ENCODE data around the gene NPPA.
A peak's percentile ranks its signal among the peaks of the same experiment; 100 is the strongest.

The NPPA gene

GRCh38 chr1:11874624-11875023 is 27.0 kb upstream of the NPPA start:
- FAIRE-seq = no peak
- no peak for DNase-seq (ENCODE audit: insufficient read length, low spot score)

- no peak for DNase-seq (ENCODE audit: insufficient read length, low spot score)
- no peak for FAIRE-seq
Observed at GRCh38 chr1:11874258-11874562, 26.6 kb upstream of the NPPA start.

DNA sequence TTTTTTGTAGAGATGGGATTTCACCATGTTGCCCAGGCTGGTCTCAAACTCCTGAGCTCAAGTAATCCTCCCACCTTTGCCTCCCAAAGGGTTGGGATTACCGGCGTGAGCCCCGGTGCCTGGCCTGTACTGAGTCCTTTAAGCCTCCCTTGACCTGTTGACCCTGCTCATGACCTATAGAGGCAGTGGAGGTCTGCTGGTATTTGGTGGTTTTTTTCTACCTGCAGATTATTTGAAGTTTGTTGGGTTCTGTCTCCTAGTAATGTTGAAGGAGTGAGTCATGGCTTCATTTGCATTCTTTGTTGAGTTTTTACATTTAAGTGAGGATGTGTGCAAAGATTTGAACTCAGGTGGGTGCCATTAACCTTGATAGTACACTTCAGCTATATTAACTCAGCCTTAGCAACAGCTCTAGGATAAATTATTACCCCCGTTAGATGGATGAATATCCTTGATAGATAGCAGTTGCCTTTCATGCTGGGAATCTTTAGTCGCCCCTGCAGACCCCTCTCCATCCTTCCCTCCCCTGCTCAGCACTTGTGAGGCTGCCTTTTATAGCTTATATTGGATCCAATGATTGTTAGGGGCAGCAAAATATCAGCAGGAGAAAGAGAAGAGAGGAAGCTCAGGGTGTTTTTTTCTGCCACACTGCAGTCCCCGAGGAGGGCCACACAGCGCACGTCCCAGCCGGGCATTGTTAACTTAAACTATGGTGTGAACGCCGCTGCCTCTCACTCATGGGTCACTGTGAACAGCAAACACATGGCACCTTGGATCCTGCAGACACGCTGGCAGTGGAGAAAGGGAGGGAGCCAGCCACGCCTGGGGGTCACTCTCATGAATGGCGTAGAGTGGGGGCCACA is 26.0 kb upstream of the NPPA start:
- FAIRE-seq = no peak
- DNase-seq (ENCODE audit: insufficient read length, low spot score) = no peak

GRCh38 chr1:11872545-11872944 is 25.0 kb upstream of the NPPA start:
- DNase-seq (ENCODE audit: insufficient read length, low spot score) (no peak), FAIRE-seq (no peak)

- FAIRE-seq (no peak), DNase-seq (ENCODE audit: insufficient read length, low spot score) (no peak)
Observed at GRCh38 chr1:11869650-11870207, 22.1 kb upstream of the NPPA start.

GRCh38 chr1:11869104-11869503 is 21.5 kb upstream of the NPPA start:
- FAIRE-seq = no peak

GRCh38 chr1:11868331-11868980 is 20.9 kb upstream of the NPPA start:
- FAIRE-seq = no peak
- no peak for DNase-seq (ENCODE audit: insufficient read length, low spot score)

More at GRCh38 chr1:11869104-11869503, 21.5 kb upstream of the NPPA start:
- no peak for DNase-seq (ENCODE audit: insufficient read length, low spot score)

- FAIRE-seq (no peak), DNase-seq (ENCODE audit: insufficient read length, low spot score) (peak; percentile 35)
Observed at GRCh38 chr1:11862890-11863289, 15.3 kb upstream of the NPPA start.

- no peak for DNase-seq (ENCODE audit: insufficient read length, low spot score)
- no peak for FAIRE-seq
Observed at GRCh38 chr1:11860587-11860986, 13.0 kb upstream of the NPPA start.

DNA sequence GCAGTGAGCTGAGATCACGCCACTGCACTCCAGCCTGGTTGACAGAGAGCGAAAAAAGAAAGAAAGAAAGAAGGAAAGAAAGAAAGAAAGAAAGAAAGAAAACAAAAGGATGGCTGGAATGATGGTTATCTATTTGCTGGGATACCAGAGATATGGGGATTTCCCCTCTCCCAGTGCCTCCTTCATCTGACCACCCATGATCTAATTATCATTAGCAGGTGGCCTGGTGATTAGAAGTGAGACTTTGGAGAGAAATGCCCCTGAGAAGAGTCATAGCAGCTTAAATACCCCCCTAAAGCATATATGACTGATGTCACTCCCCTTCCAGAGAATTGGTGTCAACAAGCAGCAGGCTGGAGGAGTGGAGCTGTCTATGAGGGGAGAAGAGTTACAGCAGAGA is 12.5 kb upstream of the NPPA start:
- no peak for FAIRE-seq

GRCh38 chr1:11858968-11859871 is 11.6 kb upstream of the NPPA start:
- DNase-seq (ENCODE audit: insufficient read length, low spot score) = peak; percentile 80

More for the DNA sequence above, 12.5 kb upstream of the NPPA start:
- DNase-seq (ENCODE audit: insufficient read length, low spot score) = no peak

GRCh38 chr1:11858613-11858967 is 11.0 kb upstream of the NPPA start, which contains the start of gene NPPB:
TSS of gene NPPB (minus strand) at chr1:11858945. CDS start at chr1:11858833, 112 bp downstream.
- DNase-seq (ENCODE audit: insufficient read length, low spot score) = no peak
- no peak for FAIRE-seq

More at GRCh38 chr1:11858968-11859871, 11.6 kb upstream of the NPPA start:
- FAIRE-seq = peak; percentile 20

DNA sequence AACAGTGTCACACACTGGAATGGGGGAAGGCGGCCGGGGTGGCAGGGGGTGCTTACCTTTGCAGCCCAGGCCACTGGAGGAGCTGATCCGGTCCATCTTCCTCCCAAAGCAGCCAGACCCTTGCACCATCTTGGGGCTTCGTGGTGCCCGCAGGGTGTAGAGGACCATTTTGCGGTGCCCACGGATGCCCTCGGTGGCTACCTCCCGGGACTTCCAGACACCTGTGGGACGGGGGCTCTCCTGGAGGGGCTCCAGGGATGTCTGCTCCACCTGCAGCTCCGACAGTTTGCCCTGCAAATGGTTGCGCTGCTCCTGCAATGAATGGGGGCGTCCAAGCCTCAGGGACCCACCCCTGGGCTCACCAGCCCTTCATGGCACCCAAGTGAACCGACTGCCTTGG is 10.6 kb upstream of the NPPA start:
- DNase-seq (ENCODE audit: insufficient read length, low spot score) = no peak

GRCh38 chr1:11857164-11857851 is 9.7 kb upstream of the NPPA start:
- no peak for FAIRE-seq
- DNase-seq (ENCODE audit: insufficient read length, low spot score) = no peak

More for the DNA sequence above, 10.6 kb upstream of the NPPA start:
- no peak for FAIRE-seq

GRCh38 chr1:11856698-11857097 is 9.1 kb upstream of the NPPA start:
- FAIRE-seq = no peak
- DNase-seq (ENCODE audit: insufficient read length, low spot score) = no peak

DNA sequence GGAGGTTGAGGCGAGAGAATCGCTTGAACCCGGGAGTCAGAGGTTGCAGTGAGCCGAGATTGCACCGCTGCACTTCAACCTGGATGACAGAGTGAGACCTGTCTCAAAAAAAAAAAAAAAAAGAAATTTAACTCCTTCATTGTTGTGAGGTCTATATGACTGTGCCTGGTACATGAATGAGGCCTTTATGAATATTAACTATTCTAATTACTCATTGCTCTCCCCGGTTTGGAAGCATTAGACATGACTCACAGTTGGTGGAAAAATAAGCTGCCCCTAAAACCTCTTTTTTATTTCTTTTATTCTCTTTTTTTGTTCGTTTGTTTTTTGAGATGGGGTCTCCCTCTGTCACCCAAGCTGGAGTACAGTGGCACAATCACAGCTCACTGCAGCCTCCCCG is 7.8 kb upstream of the NPPA start:
- FAIRE-seq = no peak

DNA sequence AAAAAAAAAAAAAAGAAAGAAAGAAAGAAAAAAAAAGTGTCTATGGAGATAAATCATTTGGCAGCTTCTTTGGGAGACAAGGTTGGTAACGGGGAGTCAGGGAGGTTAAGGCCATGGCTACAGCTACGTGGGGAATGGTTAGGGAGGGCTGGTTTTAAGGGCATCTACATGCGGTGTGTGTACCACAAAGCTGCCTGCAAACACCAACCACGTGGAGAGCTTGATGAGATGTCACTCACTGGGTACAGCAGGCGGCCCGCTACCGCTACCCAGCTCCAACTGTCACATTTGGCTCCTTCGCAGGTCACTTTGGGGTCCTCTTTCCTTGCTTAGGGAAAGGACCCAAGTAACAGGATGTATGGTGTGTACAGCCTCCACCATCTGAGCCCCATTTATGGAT is 6.9 kb upstream of the NPPA start:
- FAIRE-seq (no peak), DNase-seq (ENCODE audit: insufficient read length, low spot score) (no peak)

More for the DNA sequence above, 7.8 kb upstream of the NPPA start:
- no peak for DNase-seq (ENCODE audit: insufficient read length, low spot score)

- DNase-seq (ENCODE audit: insufficient read length, low spot score) = no peak
Observed at GRCh38 chr1:11851180-11851579, 3.6 kb upstream of the NPPA start.

GRCh38 chr1:11850156-11850555 is 2.6 kb upstream of the NPPA start:
- no peak for DNase-seq (ENCODE audit: insufficient read length, low spot score)
- FAIRE-seq = no peak

More at GRCh38 chr1:11851180-11851579, 3.6 kb upstream of the NPPA start:
- no peak for FAIRE-seq

DNA sequence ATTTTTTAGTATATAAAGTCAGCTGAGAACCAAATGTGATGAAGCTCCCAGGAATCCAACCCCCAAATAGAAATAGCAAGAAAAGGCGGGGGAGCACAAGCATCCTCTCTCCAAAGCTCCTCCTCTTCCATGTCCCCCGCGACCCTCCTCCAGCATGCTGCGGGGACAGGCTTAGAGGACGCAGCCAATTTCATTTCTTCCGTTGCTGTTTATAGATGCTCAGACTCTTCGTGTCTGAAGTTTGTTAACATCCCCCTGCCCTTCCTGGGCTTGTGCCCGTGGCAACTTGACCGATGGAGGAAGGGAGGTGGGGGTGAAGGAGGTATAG is 754 bp upstream of the NPPA start:
- DNase-seq (ENCODE audit: insufficient read length, low spot score) (no peak), FAIRE-seq (no peak)

All from HTR-8/SVneo (cell line).